SH-SY5Y (cell line): ENCODE data around the gene MEI4.

Source experiments
- GATA2 ChIP-seq: IDR thresholded peaks from 2 replicates; pipeline ENCODE4 v1.6.1; 2011; ENCODE audit warnings: mild to moderate bottlenecking, low read depth, low read length
- GATA3 ChIP-seq: IDR thresholded peaks from 2 replicates; pipeline ENCODE4 v1.6.1; 2011; ENCODE audit warnings: low read depth, mild to moderate bottlenecking, low read length, moderate library complexity

- TF ChIP-seq GATA2 (no peak), GATA3 (no peak)
Measured at GRCh38 chr6:77707603-77708002, 54.8 kb downstream of the MEI4 start.
